GM12891 (cell line): ENCODE results near the gene GOLGA6A.
"Not testable (repeated sequence)": the region's sequence is repeated elsewhere in the genome, so short reads cannot be mapped to it uniquely, and the experiment has no call there.

ENCODE experiments used
- PAX5 ChIP-seq: IDR thresholded peaks from 2 replicates; pipeline ENCODE4 v1.6.1; 2011; ENCODE audit warnings: low read length, moderate library complexity, mild to moderate bottlenecking; ENCODE audit not compliant: insufficient read depth, severe bottlenecking
- POLR2A ChIP-seq: IDR thresholded peaks from 2 replicates; pipeline ENCODE4 v1.6.1; 2011; ENCODE audit warnings: low read depth, low read length, control low read depth
- POLR2AphosphoS5 ChIP-seq: IDR thresholded peaks from 2 replicates; pipeline ENCODE4 v1.6.1; 2011; ENCODE audit warnings: low read depth, low read length, control low read depth
- POU2F2 ChIP-seq: IDR thresholded peaks from 2 replicates; pipeline ENCODE4 v1.6.1; 2011; ENCODE audit warnings: low read depth, mild to moderate bottlenecking, control low read depth, low read length, moderate library complexity
- SPI1 ChIP-seq: IDR thresholded peaks from 2 replicates; pipeline ENCODE4 v1.6.1; 2011; ENCODE audit warnings: low read depth, low read length, control low read depth
- TAF1 ChIP-seq: IDR thresholded peaks from 2 replicates; pipeline ENCODE4 v1.6.1; 2011; ENCODE audit warnings: low read depth, low read length, control low read depth

DNA sequence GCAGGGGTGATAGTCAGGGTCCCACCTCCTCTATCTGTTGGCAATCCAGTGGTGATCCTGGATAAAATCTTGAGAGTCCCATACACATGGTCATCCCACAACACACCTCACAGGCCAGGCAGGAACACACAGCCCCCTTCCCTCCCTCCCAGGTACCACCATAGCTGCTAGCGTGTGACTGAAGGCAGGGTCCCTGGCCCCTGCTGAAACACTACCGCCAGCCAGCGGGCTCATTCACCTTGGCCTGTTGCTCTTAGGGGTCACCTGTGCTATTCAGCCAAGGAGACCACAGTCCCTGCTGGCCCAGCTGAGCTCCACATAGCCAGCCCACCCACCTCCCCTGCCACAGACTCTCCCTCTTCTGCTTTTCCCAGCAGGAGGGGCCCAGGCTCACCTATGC, 18.2 kb downstream of the GOLGA6A start:
- TF ChIP-seq POU2F2, TAF1, POLR2A, POLR2AphosphoS5, SPI1, PAX5: not testable (repeated sequence)
